OCI-LY3 (cell line): ENCODE results near the gene DAP.

Source experiments
- H2AFZ ChIP-seq: fragments of 200-600, 300-600 bp; shearing (Covaris generic); 2 replicates; pipeline ENCODE4 v1.6.0; 2014; ENCODE audit warnings: antibody characterized with exemption, low read depth, low read length
- H3K27ac ChIP-seq: fragments of 200-600, 300-600 bp; sonication (generic); 2 replicates; pipeline ENCODE4 v1.5.1; 2014; ENCODE audit warnings: mild to moderate bottlenecking, low read length, moderate library complexity, mixed read lengths
- H3K27me3 ChIP-seq: fragments of 200-600, 300-600 bp; sonication (generic); 2 replicates; pipeline ENCODE4 v1.6.1; 2014; ENCODE audit warnings: low read depth, low read length, mixed read lengths
- H3K36me3 ChIP-seq: fragments of 200-600, 300-600 bp; sonication (generic); replicated peaks from 2 replicates; pipeline ENCODE3; 2014; ENCODE audit warnings: low read depth, low read length, mixed read lengths
- H3K4me1 ChIP-seq: fragments of 300-600, 200-600 bp; sonication (generic); 2 replicates; pipeline ENCODE4 v1.6.1; 2014; ENCODE audit warnings: low read length, mixed read lengths
- H3K4me2 ChIP-seq: fragments of 200-600, 300-600 bp; sonication (generic); 2 replicates; pipeline ENCODE4 v1.6.1; 2014; ENCODE audit warnings: low read length, mixed read lengths
- H3K4me3 ChIP-seq: fragments of 300-600, 200-600 bp; sonication (generic); 2 replicates; pipeline ENCODE4 v1.5.1; 2014; ENCODE audit warnings: antibody characterized with exemption, mild to moderate bottlenecking, low read length, moderate library complexity
- H3K79me2 ChIP-seq: fragments of 300-600, 200-600 bp; shearing (Covaris generic); 2 replicates; pipeline ENCODE4 v1.6.1; 2014; ENCODE audit warnings: mild to moderate bottlenecking, low read length, mixed read lengths
- H3K9ac ChIP-seq: fragments of 300-600, 200-600 bp; shearing (Covaris generic); 2 replicates; pipeline ENCODE4 v1.6.0; 2014; ENCODE audit warnings: mild to moderate bottlenecking, low read length, moderate library complexity
- H3K9me3 ChIP-seq: fragments of 200-600, 300-600 bp; shearing (Covaris generic); 2 replicates; pipeline ENCODE4 v1.6.1; 2014; ENCODE audit warnings: low read length, mixed read lengths; ENCODE audit not compliant: insufficient read depth
- H4K20me1 ChIP-seq: fragments of 200-600, 300-600 bp; sonication (generic); 2 replicates; pipeline ENCODE4 v1.6.1; 2016; ENCODE audit warnings: low read length, mixed read lengths; ENCODE audit not compliant: insufficient read depth
- EZH2phosphoT487 ChIP-seq: fragments of 200-600 bp; shearing (Covaris generic); IDR thresholded peaks from 2 replicates; pipeline ENCODE4 v1.6.1; 2018; ENCODE audit warnings: antibody characterized with exemption, mixed run types, low read depth
- TF ChIP-seq, protein P1 (sequence below): fragments of 200-600, 300-600 bp; sonication (generic); IDR thresholded peaks from 2 replicates; pipeline ENCODE4 v1.5.1; 2014; ENCODE audit warnings: antibody characterized with exemption, low read length, low read depth

DAP gene

GRCh38 chr5:10654566-10654965 lies 106.5 kb downstream of the DAP start:
- H3K27me3 ChIP-seq: no peaks in the 10 kb centered on the region
- no peak overlapping the region for H3K9ac ChIP-seq
- no peak overlapping the region for H2AFZ ChIP-seq
- no peaks in the 10 kb centered on the region for H3K4me1 ChIP-seq
- H3K79me2 ChIP-seq: peaks cover 24% of the 10 kb centered on the region
- H3K4me3 ChIP-seq: no peak overlapping the region
- TF ChIP-seq, protein P1, sequence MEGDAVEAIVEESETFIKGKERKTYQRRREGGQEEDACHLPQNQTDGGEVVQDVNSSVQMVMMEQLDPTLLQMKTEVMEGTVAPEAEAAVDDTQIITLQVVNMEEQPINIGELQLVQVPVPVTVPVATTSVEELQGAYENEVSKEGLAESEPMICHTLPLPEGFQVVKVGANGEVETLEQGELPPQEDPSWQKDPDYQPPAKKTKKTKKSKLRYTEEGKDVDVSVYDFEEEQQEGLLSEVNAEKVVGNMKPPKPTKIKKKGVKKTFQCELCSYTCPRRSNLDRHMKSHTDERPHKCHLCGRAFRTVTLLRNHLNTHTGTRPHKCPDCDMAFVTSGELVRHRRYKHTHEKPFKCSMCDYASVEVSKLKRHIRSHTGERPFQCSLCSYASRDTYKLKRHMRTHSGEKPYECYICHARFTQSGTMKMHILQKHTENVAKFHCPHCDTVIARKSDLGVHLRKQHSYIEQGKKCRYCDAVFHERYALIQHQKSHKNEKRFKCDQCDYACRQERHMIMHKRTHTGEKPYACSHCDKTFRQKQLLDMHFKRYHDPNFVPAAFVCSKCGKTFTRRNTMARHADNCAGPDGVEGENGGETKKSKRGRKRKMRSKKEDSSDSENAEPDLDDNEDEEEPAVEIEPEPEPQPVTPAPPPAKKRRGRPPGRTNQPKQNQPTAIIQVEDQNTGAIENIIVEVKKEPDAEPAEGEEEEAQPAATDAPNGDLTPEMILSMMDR: no peak
- TF ChIP-seq EZH2phosphoT487: no peak
- no peak overlapping the region for H3K27ac ChIP-seq
- H3K9me3 ChIP-seq: no peaks in the 10 kb centered on the region
- H3K4me2 ChIP-seq: no peak overlapping the region
- no peaks in the 10 kb centered on the region for H4K20me1 ChIP-seq
- peaks cover 35% of the 10 kb centered on the region for H3K36me3 ChIP-seq

GRCh38 chr5:10653751-10654400 lies 107.2 kb downstream of the DAP start:
- Histone ChIP-seq H3K27ac (no peak overlapping the region), H4K20me1 (no peaks in the 10 kb centered on the region), H3K79me2 (peaks cover 24% of the 10 kb centered on the region), H3K27me3 (no peaks in the 10 kb centered on the region), H2AFZ (no peak overlapping the region), H3K36me3 (peaks cover 35% of the 10 kb centered on the region), H3K9ac (no peak overlapping the region), H3K4me1 (no peaks in the 10 kb centered on the region), H3K9me3 (no peaks in the 10 kb centered on the region), H3K4me2 (no peak overlapping the region), H3K4me3 (no peak overlapping the region)
- TF ChIP-seq EZH2phosphoT487: no peak
- TF ChIP-seq, protein P1: no peak

DNA sequence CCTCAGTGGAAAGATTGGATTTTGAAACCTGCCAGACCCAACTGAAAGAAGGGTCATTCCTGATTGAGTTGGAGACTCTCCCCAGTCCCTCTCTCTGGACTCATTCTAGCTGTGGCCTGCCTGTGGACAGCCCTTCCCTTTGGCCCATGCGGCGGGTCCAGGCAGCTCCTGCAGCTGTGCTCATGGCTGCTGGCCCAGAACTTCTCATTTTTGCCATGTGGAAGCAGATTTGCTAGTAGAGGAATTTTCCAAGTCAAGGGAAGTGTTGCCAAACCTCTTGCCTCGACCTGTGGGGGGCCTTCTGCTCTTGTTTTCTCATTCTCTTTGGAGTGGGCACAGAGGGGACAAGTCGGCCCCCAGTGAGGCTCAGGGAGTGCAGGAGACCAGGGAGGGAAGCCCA lies 108.0 kb downstream of the DAP start:
- H3K27me3 ChIP-seq: no peaks in the 10 kb centered on the region
- H3K79me2 ChIP-seq: peaks cover 26% of the 10 kb centered on the region
- no peaks in the 10 kb centered on the region for H3K9me3 ChIP-seq
- H4K20me1 ChIP-seq: no peaks in the 10 kb centered on the region
- no peak overlapping the region for H3K4me3 ChIP-seq
- H3K36me3 ChIP-seq: peaks cover 34% of the 10 kb centered on the region
- no peak overlapping the region for H3K9ac ChIP-seq
- H3K27ac ChIP-seq: no peak overlapping the region
- H2AFZ ChIP-seq: no peak overlapping the region
- H3K4me1 ChIP-seq: no peaks in the 10 kb centered on the region
- no peak for TF ChIP-seq EZH2phosphoT487
- TF ChIP-seq, protein P1: no peak
- no peak overlapping the region for H3K4me2 ChIP-seq

DNA sequence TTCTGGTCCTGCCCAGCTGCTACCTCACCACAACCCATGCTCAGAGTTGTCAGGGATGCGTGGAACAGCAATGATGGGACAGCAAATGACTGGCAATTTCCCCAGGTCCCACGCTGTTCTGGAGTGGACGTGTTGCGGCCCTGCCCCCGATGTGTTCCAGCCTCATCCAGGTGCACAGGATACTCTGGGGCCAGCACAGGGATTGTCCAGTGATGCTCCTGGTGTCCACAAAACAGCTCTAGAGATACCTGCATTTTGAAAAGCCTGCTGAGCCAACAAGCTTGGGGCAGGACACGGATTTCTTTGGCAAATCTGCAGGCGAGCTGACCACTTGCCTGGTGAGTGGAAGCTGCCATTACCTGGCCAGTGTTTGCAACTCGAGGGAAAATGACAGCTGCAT lies 108.4 kb downstream of the DAP start:
- TF ChIP-seq, protein P1: no peak
- no peak for TF ChIP-seq EZH2phosphoT487
- no peak overlapping the region for H3K27ac ChIP-seq
- no peak overlapping the region for H3K4me3 ChIP-seq

More for the DNA sequence above, 108.4 kb downstream of the DAP start:
- H2AFZ ChIP-seq: no peak overlapping the region
- no peaks in the 10 kb centered on the region for H3K4me1 ChIP-seq
- H3K9me3 ChIP-seq: no peaks in the 10 kb centered on the region
- H4K20me1 ChIP-seq: peaks cover 2% of the 10 kb centered on the region; the same call in 1 of the 2 replicates
- H3K36me3 ChIP-seq: peaks cover 36% of the 10 kb centered on the region
- H3K9ac ChIP-seq: no peak overlapping the region
- H3K27me3 ChIP-seq: no peaks in the 10 kb centered on the region
- H3K79me2 ChIP-seq: peaks cover 30% of the 10 kb centered on the region
- no peak overlapping the region for H3K4me2 ChIP-seq
